AG04450 (cell line): ENCODE results near the gene HIBADH. TPM values are rescaled to one million over a fixed set of nuclear protein-coding genes. Genes with fewer than 3 reads are reported as not detected.

Experiments
- CTCF ChIA-PET: fragments of 300-600, 350-600 bp; formaldehyde crosslinking; extraction: SDS; loops from one replicate; lab custom pipeline; 2022; ENCODE audit warnings: antibody characterized with exemption, inconsistent platforms; lab: Charles Lee
- POLR2A ChIA-PET: fragments of 350-600 bp; formaldehyde crosslinking; extraction: SDS; loops from one replicate; lab custom pipeline; 2021; ENCODE audit warnings: antibody characterized with exemption, inconsistent platforms; lab: Yijun Ruan, JAX
- DNase-seq: peaks from one replicate; pipeline ENCODE4 v3.0.0-alpha.2; 2011; ENCODE audit warnings: low read depth, low spot score
- H3K27ac ChIP-seq: one replicate; pipeline ENCODE4 v1.5.1; 2012; ENCODE audit warnings: low read depth, low read length, control low read depth
- H3K27me3 ChIP-seq: one replicate; pipeline ENCODE4 v1.6.0; 2012; ENCODE audit warnings: low read length; ENCODE audit not compliant: control insufficient read depth, insufficient read depth
- H3K4me3 ChIP-seq: 2 replicates; pipeline ENCODE4 v1.5.1; 2011; ENCODE audit warnings: mild to moderate bottlenecking, low read depth, low read length, control low read depth
- H3K9me3 ChIP-seq: 2 replicates; pipeline ENCODE4 v1.5.1; 2012; ENCODE audit warnings: low read length; ENCODE audit not compliant: control insufficient read depth, insufficient read depth
- CTCF ChIP-seq: IDR thresholded peaks from 2 replicates; pipeline ENCODE4 v1.5.1; 2011; ENCODE audit warnings: low read depth, low read length, control low read depth, inconsistent platforms
- polyA plus RNA-seq: library from polyadenylated mRNA; depleted of rRNA; stranded (reverse); fragments of >200 nt; gene quantifications from 2 replicates; pipeline ENCODE4 v1.2.3, GENCODE V29; 2011

Gene HIBADH
- polyA plus RNA-seq, 1 experiment = 86.3 TPM

DNA sequence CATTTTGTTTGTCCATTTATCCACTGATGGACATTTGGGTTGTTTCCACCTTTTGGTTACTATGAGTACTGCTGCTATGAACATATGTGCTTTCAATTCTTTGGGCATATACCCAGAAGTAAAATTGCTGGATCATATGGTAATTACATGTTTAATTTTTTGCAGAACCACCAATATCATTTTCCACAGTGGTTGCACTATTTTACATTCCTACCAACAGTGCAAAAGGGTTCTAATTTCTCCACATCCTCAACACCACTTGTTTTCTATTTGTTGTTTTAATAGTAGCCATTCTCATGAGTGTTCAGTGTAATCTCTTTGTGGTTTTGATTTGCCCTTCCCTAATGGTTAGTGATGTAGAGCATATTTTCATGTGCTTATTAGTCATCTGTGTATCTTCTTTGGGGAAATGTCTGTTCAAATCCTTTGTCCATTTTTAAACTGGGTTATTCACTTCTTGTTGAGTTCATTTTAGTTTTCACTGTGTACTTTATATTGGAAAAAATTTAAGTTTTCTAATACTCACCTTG, 101.9 kb downstream of the HIBADH start:
- DNase-seq = peak; percentile 23
- H3K4me3 ChIP-seq = no peak overlapping the region
- H3K9me3 ChIP-seq = no peaks in the 10 kb centered on the region
- H3K27ac ChIP-seq = no peak overlapping the region
- CTCF ChIA-PET = no interaction called here
- no peaks in the 10 kb centered on the region for H3K27me3 ChIP-seq
- POLR2A ChIA-PET = no interaction called here
- peak; percentile 34; the same call in 1 of the 2 replicates for TF ChIP-seq CTCF

- Histone ChIP-seq H3K27ac (no peak overlapping the region), H3K9me3 (no peaks in the 10 kb centered on the region), H3K4me3 (no peak overlapping the region), H3K27me3 (no peaks in the 10 kb centered on the region)
- no peak for DNase-seq
- no peak for TF ChIP-seq CTCF
- CTCF ChIA-PET = no interaction called here
- POLR2A ChIA-PET = no interaction called here
Observed at GRCh38 chr7:27555670-27556069, 107.0 kb downstream of the HIBADH start.

- Histone ChIP-seq H3K4me3 (no peak overlapping the region), H3K9me3 (no peaks in the 10 kb centered on the region), H3K27me3 (no peaks in the 10 kb centered on the region), H3K27ac (no peak overlapping the region)
- CTCF ChIA-PET = no interaction called here
- DNase-seq = no peak
- no peak for TF ChIP-seq CTCF
- POLR2A ChIA-PET = no interaction called here
Observed at GRCh38 chr7:27554826-27555225, 107.9 kb downstream of the HIBADH start.

- Histone ChIP-seq H3K27me3 (no peaks in the 10 kb centered on the region), H3K4me3 (no peak overlapping the region), H3K9me3 (no peaks in the 10 kb centered on the region), H3K27ac (no peak overlapping the region)
- POLR2A ChIA-PET = interaction anchor here (0.6 kb wide), 1 partner anchor 26 kb away, joined by 3 read pairs; no protein-coding TSS in a partner anchor
- TF ChIP-seq CTCF = no peak
- CTCF ChIA-PET = interaction anchor here (1.2 to 1.6 kb wide), 2 partner anchors 22 to 357 kb away, joined by 3 to 5 read pairs; no protein-coding TSS in a partner anchor
- DNase-seq = no peak
Observed at GRCh38 chr7:27553273-27553672, 109.4 kb downstream of the HIBADH start.

GRCh38 chr7:27551803-27552400, 110.8 kb downstream of the HIBADH start:
- H3K4me3 ChIP-seq = no peak overlapping the region
- no peak for DNase-seq
- no peaks in the 10 kb centered on the region for H3K9me3 ChIP-seq
- H3K27ac ChIP-seq = no peak overlapping the region
- H3K27me3 ChIP-seq = no peaks in the 10 kb centered on the region
- CTCF ChIA-PET = interaction anchor here (1.5 to 1.6 kb wide), 2 partner anchors 356 kb away, joined by 5 read pairs; no protein-coding TSS in a partner anchor
- POLR2A ChIA-PET = no interaction called here
- TF ChIP-seq CTCF = no peak
